Uterus (tissue), 2 donors: ENCODE data around the gene MYD88.

ENCODE experiments used
- CTCF ChIP-seq, 4 experiments: fragments of 200-600 bp in 2 of 4; fragments of 450-650 bp in 2 of 4; sonication (generic) in 2 of 4; IDR thresholded peaks; one replicate each; pipeline ENCODE4 v1.5.1; 2016 to 2019; ENCODE audit warnings: antibody characterized with exemption in 4 of 4, mild to moderate bottlenecking in 2 of 4, moderate library complexity in 1 of 4
- POLR2A ChIP-seq, 2 donors: fragments of 450-650 bp; IDR thresholded peaks; one replicate each; pipeline ENCODE4 v1.6.1; 2016; ENCODE audit warnings: antibody characterized with exemption in 2 of 2, mild to moderate bottlenecking in 1 of 2, moderate library complexity in 1 of 2

GRCh38 chr3:38107911-38108648 is 30.4 kb upstream of the MYD88 start:
- no peak for TF ChIP-seq POLR2A (IDR thresholded peaks at IDR 0.05)
- no peak for TF ChIP-seq CTCF (IDR thresholded peaks at IDR 0.05)
